Glomerular endothelial cell (primary cell): Measurements from ENCODE around the gene OR10A3. TPM values are rescaled to one million over a fixed set of nuclear protein-coding genes. Genes with fewer than 3 reads are reported as not detected.

Experiments
- DNase-seq: peaks from one replicate; pipeline ENCODE4 v3.0.0-alpha.2; 2011; ENCODE audit warnings: low read depth, low spot score; ENCODE audit errors: extremely low read depth
- total RNA-seq: library from RNA; depleted of rRNA; stranded (reverse); fragments of >200 nt; gene quantifications from 2 replicates; pipeline ENCODE4 v1.2.3, GENCODE V29; 2015

Gene OR10A3
- total RNA-seq, 1 donor from 2014 or later: not detected

DNA sequence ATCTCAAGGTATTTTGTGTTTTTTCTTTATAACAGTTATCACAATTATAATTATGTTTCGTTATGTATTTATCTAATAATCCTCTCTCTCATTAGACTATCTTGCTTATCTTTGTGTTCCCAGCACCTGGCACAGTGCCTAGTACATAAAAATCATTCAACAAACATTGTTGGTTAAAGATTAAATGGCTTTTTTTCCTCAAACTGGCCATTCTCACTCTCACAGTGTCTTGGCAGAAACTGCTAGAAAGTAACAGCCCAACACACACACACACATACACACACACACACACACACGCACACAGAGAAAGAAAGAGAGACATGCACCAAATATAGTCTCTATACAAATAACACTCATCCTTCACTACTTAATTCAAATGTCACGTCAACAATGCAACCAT, 47.3 kb downstream of the OR10A3 start:
- no peak for DNase-seq

DNA sequence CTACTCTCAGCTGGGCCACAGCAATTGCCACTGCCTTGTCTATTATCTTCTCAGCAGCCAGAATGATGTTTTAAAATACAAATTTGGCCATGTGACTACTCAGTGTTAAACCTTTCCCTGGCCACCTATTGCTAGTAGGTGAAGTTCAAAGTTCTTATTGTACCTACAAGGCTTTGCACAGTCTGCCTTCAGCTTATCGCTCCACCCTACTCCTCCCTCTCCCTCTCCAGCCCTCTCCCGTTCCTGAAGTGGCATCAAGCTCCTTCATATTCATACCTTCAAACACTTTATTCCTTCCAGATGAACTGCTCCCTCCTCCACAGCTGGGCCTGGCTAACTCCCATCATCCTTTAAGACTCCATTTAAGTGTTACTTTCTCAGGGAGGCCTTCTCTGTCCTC, 47.7 kb downstream of the OR10A3 start:
- DNase-seq: no peak

DNA sequence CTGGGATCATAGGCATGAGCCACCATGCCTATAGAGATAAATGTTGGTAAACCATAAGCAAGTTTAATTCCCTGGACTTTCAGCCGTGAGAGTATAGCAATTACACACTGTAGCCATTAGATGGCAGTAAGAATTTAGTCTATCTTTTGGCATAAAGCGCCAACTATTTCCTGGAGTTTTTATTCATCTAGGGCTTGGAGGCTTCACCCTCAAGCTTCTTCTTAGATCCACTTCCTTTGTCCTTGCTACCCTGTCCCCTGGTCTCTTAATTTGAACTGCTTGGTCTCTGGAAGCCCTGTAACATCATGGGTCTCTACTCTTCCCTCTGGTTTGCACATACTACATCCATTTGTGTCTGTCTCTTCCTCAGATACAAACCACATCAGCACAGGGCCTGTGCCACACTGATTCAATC, 48.7 kb downstream of the OR10A3 start:
- DNase-seq: peak; percentile 54

DNA sequence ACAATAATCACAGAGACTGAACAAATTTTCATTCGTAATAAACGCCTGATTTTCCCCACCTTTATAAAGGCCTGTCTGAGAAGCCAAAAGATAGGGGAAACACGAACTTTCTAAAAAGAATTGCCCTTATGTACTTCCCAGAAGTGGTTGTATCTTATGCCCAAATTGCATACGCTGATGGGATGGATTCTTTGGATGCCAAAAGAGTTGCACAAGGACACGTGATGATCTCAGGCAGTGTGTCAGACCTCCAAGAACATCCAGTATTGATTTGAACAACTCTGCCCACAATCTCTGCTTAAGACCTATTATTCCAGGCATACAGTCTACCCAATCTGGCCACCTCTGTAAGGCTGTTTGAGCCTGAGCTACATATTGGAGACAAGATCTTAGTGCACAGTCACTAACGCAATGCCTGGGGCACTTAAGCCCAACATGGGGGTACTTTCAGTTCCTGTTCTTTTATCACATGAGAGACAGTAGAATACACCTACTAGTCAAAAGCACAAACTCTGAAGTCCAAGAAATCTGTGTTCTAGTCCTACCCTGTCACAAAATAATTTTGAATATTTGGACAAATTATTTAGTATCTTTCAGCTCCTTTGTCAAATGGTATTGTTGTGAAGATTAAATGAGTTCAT, 49.3 kb downstream of the OR10A3 start:
- DNase-seq: no peak

DNA sequence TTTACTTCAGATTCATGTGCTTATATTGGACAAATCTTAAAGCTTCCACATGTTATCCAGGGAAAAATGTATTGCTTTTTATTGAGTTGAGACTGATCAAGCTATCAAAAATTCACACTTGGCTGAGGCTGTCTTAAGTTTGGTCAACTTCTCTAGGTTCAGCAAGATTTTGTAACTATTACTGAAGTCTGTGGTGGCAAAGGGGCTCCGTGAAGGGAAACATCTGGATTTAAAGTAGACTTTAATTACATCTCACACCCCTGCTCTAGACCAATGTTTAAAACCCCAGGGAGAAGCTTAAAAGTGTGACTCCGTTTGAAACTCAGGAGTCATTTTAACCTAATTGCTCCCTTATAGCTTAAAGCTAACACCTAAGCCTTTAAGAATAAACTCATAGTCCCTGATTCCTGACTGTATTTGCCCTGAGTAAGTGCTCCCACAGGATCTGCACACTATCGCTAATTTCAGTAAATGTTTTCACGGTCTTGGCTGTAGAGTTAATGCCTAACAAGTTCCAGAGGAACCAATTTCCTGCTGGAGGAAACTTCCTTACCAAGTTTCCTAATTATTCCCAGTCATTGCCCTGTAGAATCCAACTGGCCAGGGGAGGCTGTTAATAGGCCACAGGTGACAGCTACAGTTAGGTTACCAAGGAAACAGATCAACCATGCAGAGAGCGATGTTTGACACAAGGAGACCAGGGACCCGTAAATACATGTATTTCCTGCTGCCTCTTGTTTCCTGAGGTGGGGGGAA, 50.9 kb downstream of the OR10A3 start:
- no peak for DNase-seq

DNA sequence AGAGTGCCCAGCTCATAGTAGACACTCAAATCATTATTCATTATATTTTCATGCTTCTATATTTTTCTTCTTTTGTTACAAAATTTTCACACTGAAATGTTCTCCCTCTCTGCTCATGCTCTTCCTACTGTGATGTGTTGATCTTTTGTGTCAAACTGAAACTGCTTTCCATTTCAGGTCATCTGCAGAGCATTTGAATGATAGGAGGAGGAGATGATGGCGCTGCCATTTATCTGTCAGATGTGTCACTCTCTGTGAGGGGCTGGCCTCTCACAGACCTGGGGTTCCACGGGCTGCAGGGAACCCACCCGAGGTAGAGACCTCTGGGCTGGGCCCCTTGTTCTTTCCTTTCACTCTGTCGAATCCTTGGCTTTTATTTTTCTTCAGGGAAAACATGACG, 51.5 kb downstream of the OR10A3 start:
- DNase-seq: no peak

Other genes starting within 250 kb of the OR10A3 start
- gene OVCH2, start 235.2 kb downstream of the OR10A3 start, total RNA-seq: not detected in 2 replicates
- not detected in 2 replicates for gene OR5P2, start 144.8 kb downstream of the OR10A3 start, total RNA-seq
- not detected in 2 replicates for gene OR5P3, start 110.9 kb downstream of the OR10A3 start, total RNA-seq
- gene OR10A6, start 10.4 kb downstream of the OR10A3 start, total RNA-seq: not detected in 2 replicates
- 1.7 TPM in 1 of 2 replicates, not detected in the other for gene NLRP10, start 23.7 kb upstream of the OR10A3 start, total RNA-seq
- gene EIF3F, start 45.6 kb upstream of the OR10A3 start, total RNA-seq: 252 and 293 TPM in 2 replicates
- 1.7 and 1.8 TPM in 2 replicates for gene TUB, start 139.5 kb upstream of the OR10A3 start, total RNA-seq
- not detected in 2 replicates for gene RIC3, start 227.3 kb upstream of the OR10A3 start, total RNA-seq